Activated naive CD4-positive, alpha-beta T cell treated with anti-CD3 and anti-CD28 coated beads, Interleukin-2, amount 10 ng/mL, durations not matched to agents 7 days and 5 days (primary cell): ENCODE results near the gene PSME3IP1.
A peak's percentile ranks its signal among the peaks of the same experiment; 100 is the strongest.
"Not testable (repeated sequence)": the region's sequence is repeated elsewhere in the genome, so short reads cannot be mapped to it uniquely, and the experiment has no call there.

ENCODE experiments used
- CTCF ChIA-PET: fragments of 350-600 bp; sonication (Branson Sonifier 250); formaldehyde crosslinking; loops from one replicate; lab custom pipeline; 2021; ENCODE audit warnings: antibody characterized with exemption; lab: Charles Lee
- DNase-seq: peaks from one replicate; pipeline ENCODE4 v3.0.0-alpha.2; 2020
- H3K27ac Mint-ChIP-seq: one replicate; pipeline ENCODE4 v1.8.0; 2021; ENCODE audit warnings: mild to moderate bottlenecking, moderate library complexity, mixed read lengths
- H3K27me3 Mint-ChIP-seq: one replicate; pipeline ENCODE4 v1.8.0; 2021; ENCODE audit warnings: mild to moderate bottlenecking, mixed read lengths
- H3K36me3 Mint-ChIP-seq: one replicate; pipeline ENCODE4 v1.8.0; 2021; ENCODE audit warnings: mixed read lengths
- H3K4me1 Mint-ChIP-seq: one replicate; pipeline ENCODE4 v1.8.0; 2021; ENCODE audit warnings: mixed read lengths
- H3K4me3 Mint-ChIP-seq: one replicate; pipeline ENCODE4 v1.8.0; 2021; ENCODE audit warnings: mild to moderate bottlenecking, moderate library complexity, mixed read lengths
- H3K9me3 Mint-ChIP-seq: one replicate; pipeline ENCODE4 v1.8.0; 2021; ENCODE audit warnings: mixed read lengths

PSME3IP1 gene

GRCh38 chr16:57109259-57110105 is 76.4 kb downstream of the PSME3IP1 start:
- H3K27me3 Mint-ChIP-seq: peaks cover 16% of the 10 kb centered on the region
- H3K4me3 Mint-ChIP-seq, H3K4me1 Mint-ChIP-seq, DNase-seq, H3K9me3 Mint-ChIP-seq, H3K27ac Mint-ChIP-seq, H3K36me3 Mint-ChIP-seq: not testable (repeated sequence)
- CTCF ChIA-PET: interaction anchor here (1.2 to 1.4 kb wide), 2 partner anchors 9 to 17 kb away, joined by 3 to 4 read pairs; partner anchors contain the start of gene CPNE2

- Mint-ChIP-seq H3K9me3 (no peaks in the 10 kb centered on the region), H3K27ac (no peak overlapping the region), H3K36me3 (no peaks in the 10 kb centered on the region), H3K27me3 (peaks cover 16% of the 10 kb centered on the region), H3K4me3 (no peak overlapping the region), H3K4me1 (peaks cover 12% of the 10 kb centered on the region)
- DNase-seq: no peak
- CTCF ChIA-PET: interaction anchor here (0.7 kb wide), 1 partner anchor 139 kb away, joined by 3 read pairs; no protein-coding TSS in a partner anchor
Observed at GRCh38 chr16:57108432-57108831, 77.4 kb downstream of the PSME3IP1 start.

DNA sequence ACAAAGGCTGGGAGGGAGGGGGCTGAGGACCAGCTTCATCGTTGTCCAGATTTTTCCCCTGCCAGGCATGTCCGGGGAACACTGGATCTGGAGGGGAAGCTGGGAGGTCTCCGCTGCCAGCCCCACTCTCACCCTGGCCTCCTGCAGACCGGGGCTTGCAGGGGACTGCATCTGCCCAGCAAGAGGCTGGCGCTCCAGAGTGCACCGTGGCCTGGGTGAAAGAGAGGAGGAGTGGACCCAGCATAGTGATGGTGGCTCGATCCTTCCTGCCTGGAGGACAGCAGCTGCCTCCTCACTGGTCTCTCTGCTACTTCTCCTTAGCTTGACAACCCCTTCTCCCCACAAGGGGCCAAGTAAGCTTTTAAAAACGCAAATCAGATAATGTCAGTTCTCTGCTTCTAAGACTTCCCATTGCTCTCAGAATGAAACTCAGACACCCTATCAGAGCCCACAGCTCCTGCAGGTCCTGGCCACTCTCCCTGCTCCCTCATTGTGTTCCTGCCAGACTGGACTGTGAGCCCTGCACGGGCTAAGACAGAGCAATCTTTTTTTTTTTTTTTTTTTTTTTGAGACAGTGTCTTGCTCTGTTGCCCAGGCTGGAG is 78.4 kb downstream of the PSME3IP1 start:
- Mint-ChIP-seq H3K9me3 (no peaks in the 10 kb centered on the region), H3K27ac (no peak overlapping the region), H3K4me1 (peaks cover 12% of the 10 kb centered on the region), H3K27me3 (peaks cover 16% of the 10 kb centered on the region), H3K4me3 (no peak overlapping the region), H3K36me3 (no peaks in the 10 kb centered on the region)
- CTCF ChIA-PET: interaction anchor here (0.7 to 1.3 kb wide), 4 partner anchors 11 to 138 kb away, joined by 3 to 5 read pairs (median 3); no protein-coding TSS in a partner anchor
- no peak for DNase-seq

DNA sequence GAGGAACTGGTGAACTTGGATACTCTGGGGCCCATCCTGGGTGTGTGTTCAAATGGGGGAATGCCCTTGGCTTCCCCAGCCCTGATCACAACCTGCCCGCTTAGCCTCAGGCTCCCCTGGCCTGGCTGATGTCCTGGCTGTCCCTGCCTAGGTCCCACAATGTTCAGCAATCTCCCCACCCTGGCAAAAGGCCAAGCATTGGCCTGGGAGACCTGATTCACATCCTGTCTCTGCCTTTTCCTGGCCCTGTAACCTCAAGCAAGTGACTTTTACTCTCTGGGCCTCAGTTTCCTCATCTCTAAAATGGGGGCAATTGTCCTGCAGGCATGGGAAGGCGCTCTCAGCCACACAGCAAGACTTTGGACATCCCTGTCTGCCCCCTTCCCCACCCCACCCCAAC is 79.1 kb downstream of the PSME3IP1 start:
- Mint-ChIP-seq H3K4me3 (no peak overlapping the region), H3K9me3 (no peaks in the 10 kb centered on the region), H3K27ac (no peak overlapping the region), H3K27me3 (peaks cover 16% of the 10 kb centered on the region), H3K36me3 (no peaks in the 10 kb centered on the region), H3K4me1 (peaks cover 12% of the 10 kb centered on the region)
- CTCF ChIA-PET: interaction anchor here (1.3 kb wide), 1 partner anchor 12 kb away, joined by 3 read pairs; no protein-coding TSS in a partner anchor
- DNase-seq: no peak

DNA sequence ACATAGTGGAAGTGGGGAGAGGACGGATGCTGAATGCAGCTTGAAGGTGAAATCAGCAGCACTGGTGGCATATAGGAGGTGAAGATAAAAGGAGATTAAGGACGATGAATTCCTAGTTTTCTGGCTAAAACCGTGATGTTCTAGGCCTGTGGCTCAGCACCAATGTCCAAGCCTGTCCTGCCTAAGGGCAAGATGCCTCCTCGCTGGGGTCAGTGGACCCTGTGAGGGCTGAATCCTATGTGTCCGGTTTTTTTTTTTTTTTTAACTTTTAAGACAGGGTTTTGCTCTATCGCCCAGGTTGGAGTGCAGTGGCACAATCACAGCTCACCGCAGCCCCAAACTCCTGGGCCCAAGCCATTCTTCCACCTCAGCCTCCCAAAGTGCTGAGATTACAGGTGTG is 80.7 kb downstream of the PSME3IP1 start:
- peaks cover 12% of the 10 kb centered on the region for H3K4me1 Mint-ChIP-seq
- H3K27me3 Mint-ChIP-seq: peaks cover 12% of the 10 kb centered on the region
- no peaks in the 10 kb centered on the region for H3K36me3 Mint-ChIP-seq
- H3K27ac Mint-ChIP-seq: no peak overlapping the region
- no peak overlapping the region for H3K4me3 Mint-ChIP-seq
- no peak for DNase-seq
- no peaks in the 10 kb centered on the region for H3K9me3 Mint-ChIP-seq
- CTCF ChIA-PET: interaction anchor here (3.3 kb wide), 1 partner anchor 12 kb away, joined by 14 read pairs; the partner anchor contains the start of gene CPNE2

- CTCF ChIA-PET: interaction anchor here (3.3 kb wide), 1 partner anchor 11 kb away, joined by 14 read pairs; the partner anchor contains the start of gene CPNE2
- H3K27me3 Mint-ChIP-seq: peaks cover 10% of the 10 kb centered on the region
- H3K4me1 Mint-ChIP-seq: peaks cover 12% of the 10 kb centered on the region
- no peaks in the 10 kb centered on the region for H3K9me3 Mint-ChIP-seq
- H3K4me3 Mint-ChIP-seq: no peak overlapping the region
- no peak for DNase-seq
- H3K36me3 Mint-ChIP-seq: no peaks in the 10 kb centered on the region
- peak overlapping the region; percentile 13 for H3K27ac Mint-ChIP-seq
Observed at GRCh38 chr16:57104706-57105105, 81.1 kb downstream of the PSME3IP1 start.

DNA sequence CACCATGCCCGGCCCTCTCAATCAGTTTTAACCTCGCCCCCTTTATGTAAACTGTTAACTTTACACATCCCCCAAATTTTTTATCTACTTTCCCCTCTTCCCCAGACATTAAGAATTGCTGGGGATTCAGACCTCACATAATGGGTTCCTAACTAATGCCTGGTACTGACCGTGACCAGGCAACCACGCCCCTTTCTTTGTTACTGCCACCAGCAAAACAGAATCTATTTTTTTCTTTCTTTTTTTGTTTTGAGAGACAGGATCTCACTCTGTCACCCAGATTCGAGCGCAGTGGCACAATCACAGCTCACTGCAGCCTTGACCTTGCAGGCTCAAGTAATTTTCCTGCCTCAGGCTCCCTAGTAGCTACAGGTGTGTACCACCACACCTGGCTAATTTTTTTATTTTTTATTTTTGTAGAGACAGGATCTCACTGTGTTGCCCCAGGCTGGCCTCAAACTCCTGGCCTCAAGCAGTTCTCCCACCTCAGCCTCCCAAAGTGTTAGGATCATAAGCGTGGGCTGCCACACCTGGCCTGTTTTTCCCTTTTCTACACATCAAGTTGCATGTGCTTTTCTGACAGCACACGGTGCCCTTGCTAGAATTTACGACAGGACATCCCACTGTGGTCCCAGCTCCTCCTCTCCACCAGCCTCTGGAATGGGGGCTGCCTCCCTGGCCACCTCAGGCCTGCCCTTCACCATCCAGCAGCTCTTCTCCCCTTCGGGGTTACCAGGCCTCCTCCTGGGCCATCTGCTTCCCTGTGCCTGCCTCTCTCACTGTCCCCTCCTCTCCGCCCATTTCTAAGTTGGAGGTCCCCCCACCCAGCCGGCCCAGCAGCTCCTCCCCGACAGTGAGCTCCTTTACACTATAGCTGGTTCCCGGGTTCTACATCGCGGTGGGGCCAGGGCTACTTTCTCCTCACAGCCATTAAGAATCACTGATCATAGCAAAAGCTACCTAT is 82.7 kb downstream of the PSME3IP1 start:
- CTCF ChIA-PET: interaction anchor here (1.0 to 3.3 kb wide), 2 partner anchors 10 to 18 kb away, joined by 3 to 14 read pairs; partner anchors contain the start of gene CPNE2
- Mint-ChIP-seq H3K9me3 (no peaks in the 10 kb centered on the region), H3K36me3 (no peaks in the 10 kb centered on the region), H3K4me3 (no peak overlapping the region), H3K27ac (no peak overlapping the region), H3K4me1 (peaks cover 15% of the 10 kb centered on the region), H3K27me3 (peaks cover 7% of the 10 kb centered on the region)
- no peak for DNase-seq
